H1 (cell line): ENCODE measurements around the gene MINPP1.

Experiments
- CHD1 ChIP-seq: IDR thresholded peaks from 2 replicates; pipeline ENCODE4 v1.6.1; 2012; ENCODE audit warnings: low read depth, low read length, improper control_type of control experiment
- CTCF ChIP-seq, 3 experiments: IDR thresholded peaks; 1 replicate in 2 of 3; 2 replicates in 1 of 3; pipeline versions ENCODE4 v1.5.1 to v1.6.1; 2011; ENCODE audit warnings: low read length in 3 of 3, mild to moderate bottlenecking in 3 of 3, inconsistent platforms in 2 of 3, low read depth in 1 of 3, moderate library complexity in 1 of 3; ENCODE audit not compliant: insufficient read depth in 1 of 3; ENCODE audit errors: control extremely low read depth in 1 of 3
- MAFK ChIP-seq: IDR thresholded peaks from 2 replicates; pipeline ENCODE4 v1.6.1; 2012; ENCODE audit warnings: low read depth, mild to moderate bottlenecking, improper control_type of control experiment, low read length
- RAD21 ChIP-seq, 2 experiments: IDR thresholded peaks in 1 of 2; conservative IDR thresholded peaks in 1 of 2; 2 replicates each; pipeline ENCODE4 v1.6.1; 2011; ENCODE audit warnings: low read depth in 2 of 2, low read length in 2 of 2, improper control_type of control experiment in 1 of 2, inconsistent platforms in 1 of 2, mild to moderate bottlenecking in 1 of 2, moderate library complexity in 1 of 2
- RFX5 ChIP-seq: IDR thresholded peaks from 2 replicates; pipeline ENCODE4 v1.6.1; 2011; ENCODE audit warnings: low read depth, low read length, improper control_type of control experiment, borderline replicate concordance
- SIN3A ChIP-seq, 2 experiments: IDR thresholded peaks in 1 of 2; conservative IDR thresholded peaks in 1 of 2; 2 replicates each; pipeline ENCODE4 v1.6.1; 2011 to 2012; ENCODE audit warnings: low read length in 2 of 2, improper control_type of control experiment in 1 of 2, low read depth in 1 of 2, mild to moderate bottlenecking in 1 of 2

DNA sequence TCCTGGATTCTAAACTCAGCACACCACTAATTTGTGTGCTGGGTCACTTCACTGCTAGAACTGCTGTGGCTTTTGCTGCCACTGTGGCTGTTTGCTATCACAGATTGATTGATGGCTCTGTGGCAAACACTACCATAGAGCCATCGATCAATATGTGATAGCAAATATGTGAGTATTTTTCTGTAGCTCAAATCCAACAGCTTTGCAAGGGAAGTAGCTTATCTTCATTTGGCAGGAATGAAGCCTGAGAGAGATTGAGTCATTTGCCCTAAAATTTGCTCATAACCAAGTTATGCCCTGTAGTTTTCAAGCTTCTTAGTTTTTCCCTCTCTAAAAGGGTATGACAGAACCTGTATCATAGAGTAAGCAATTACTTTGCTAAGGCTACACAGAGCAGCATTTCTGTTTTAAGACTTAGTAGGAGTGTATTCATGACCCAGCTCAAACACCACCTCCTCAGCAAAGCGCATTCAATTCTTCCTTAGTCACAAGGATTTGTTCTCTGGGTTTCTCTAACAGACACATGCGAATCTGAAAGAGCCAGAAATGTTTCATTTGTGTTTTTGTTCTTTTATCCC lies 43.1 kb downstream of the MINPP1 start:
- TF ChIP-seq CTCF (IDR thresholded peaks at IDR 0.05; ENCODE audit: control extremely low read depth in 1 of 3, insufficient read depth in 1 of 3, low read depth in 1 of 3, low read length in 3 of 3) (no peak), CHD1 (no peak), RAD21 (IDR thresholded peaks at IDR 0.05 in 1 of 2, conservative IDR thresholded peaks at IDR 0.05 in 1 of 2; ENCODE audit: low read depth in 2 of 2, low read length in 2 of 2) (no peak), MAFK (no peak), RFX5 (no peak), SIN3A (conservative IDR thresholded peaks at IDR 0.05 in 1 of 2, IDR thresholded peaks at IDR 0.05 in 1 of 2; ENCODE audit: low read depth in 1 of 2, low read length in 2 of 2) (no peak)
